ENCODE measurements around the gene ZNF74.
"Not testable (repeated sequence)": the region's sequence is repeated elsewhere in the genome, so short reads cannot be mapped to it uniquely, and the experiment has no call there.

ZNF74 gene

DNA sequence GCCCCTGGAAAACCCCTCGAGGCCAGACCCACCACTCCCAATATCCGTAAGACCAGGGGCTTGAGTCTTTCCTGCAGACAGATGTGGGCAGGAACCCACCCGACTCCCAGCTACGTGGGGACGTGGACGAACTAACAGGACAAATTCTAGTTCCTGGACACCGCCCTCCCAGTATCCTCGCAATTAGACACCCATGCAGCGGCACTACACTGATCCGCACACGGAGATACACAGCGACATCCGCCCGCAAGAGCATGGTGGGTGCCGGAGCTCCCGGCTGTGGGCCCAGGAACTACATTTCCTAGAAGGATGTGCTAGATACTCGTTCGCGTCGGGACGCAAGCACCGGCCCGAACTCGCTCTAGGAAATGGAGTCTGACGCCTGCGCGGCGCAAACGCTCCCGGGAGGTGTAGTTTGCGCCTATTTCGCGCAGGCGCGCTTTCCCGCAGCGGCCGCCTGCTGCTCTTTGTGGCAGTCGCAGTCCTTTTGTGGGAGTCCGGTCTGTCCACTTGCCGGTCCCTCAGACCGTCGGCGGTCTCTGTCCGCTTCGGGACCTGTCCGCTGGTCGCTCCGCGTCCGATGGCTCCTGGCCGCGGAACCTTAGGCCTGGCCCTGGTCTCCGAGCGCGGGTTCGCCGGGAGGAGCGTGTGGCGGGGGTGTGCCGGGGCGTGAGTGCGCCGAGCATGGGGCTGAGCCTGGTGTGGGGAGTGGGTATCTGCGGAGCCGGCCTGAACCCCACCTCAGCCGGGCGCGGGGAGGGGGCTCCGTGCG, at the start of gene ZNF74:
ZNF74 (plus strand) TSS at position 447 of the 772 bp plus-strand sequence. CDS start 478 bp downstream, outside the sequence.
- peak; percentile 67 for DNase-seq (ENCODE audit: low spot score)

DNA sequence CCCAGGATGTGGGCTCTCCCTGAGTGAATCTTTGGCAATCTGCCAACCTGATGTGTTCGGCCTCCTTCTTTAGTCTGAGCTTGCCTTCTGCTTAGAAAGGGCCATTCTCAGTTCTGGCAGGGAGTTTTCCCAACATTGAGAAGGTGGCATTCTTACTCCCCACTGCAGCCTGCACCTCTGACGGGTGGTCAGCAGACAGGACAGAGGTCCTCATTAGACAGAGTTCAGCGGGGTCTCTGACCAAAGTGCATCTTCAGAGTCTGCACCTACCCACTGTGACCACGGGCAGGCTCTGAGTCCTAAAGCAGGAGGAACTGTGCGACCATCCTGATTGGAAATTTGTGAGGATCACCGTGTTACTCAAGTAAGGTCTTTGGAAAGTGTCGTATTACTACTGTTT, 47.4 kb upstream of the ZNF74 start:
- not testable (repeated sequence) for DNase-seq (ENCODE audit: low spot score)

DNA sequence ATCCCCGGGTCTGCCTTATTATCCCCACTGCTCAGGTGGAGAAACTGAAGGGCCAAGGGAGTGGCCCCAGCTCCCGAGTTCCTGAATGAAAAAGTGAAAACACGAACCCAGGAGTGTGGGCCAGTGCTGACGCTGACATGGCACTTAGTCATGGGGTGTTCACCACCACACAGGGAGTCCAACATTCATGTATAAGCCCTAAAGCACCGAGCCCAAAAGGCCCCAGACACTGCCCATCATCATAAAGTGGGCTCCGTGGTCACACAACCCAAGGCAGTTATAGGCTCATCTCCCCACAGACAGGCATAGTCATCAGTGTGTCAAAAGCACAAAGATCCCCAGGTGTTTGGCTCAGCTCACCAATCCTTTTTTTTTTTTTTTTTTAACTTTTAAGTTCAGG, 41.4 kb upstream of the ZNF74 start:
- DNase-seq (ENCODE audit: low spot score): not testable (repeated sequence)

DNA sequence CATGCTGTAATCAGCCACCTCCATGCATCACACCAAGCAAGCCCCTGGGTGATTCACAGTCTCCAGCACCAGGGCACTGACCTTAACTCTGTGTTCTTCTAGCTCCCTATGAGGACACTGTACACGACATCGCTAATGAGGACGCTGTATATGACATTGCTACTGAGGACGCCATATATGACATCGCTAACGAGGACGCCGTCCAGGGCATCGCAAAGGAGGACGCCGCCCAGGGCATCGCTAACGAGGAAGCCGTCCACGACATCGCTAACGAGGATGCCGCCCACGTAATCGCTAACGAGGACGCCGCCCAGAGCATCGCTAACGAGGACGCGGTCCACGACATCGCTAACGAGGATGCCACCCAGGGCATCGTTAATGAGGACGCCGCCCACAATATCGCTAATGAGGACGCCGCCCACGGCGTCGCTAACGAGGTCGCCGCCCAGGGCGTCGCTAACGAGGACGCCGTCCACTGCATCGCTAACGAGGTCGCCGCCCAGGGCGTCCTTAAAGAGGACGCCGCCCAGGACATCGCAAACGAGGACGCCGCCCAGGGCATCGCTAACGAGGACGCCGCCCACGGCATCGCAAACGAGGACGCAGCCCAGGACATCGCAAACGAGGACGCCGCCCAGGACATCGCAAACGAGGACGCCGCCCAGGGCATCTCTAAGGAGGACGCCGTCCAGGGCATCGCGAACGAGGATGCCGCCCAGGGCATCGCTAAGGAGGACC, 39.5 kb upstream of the ZNF74 start:
- no peak for DNase-seq (ENCODE audit: low spot score)

DNA sequence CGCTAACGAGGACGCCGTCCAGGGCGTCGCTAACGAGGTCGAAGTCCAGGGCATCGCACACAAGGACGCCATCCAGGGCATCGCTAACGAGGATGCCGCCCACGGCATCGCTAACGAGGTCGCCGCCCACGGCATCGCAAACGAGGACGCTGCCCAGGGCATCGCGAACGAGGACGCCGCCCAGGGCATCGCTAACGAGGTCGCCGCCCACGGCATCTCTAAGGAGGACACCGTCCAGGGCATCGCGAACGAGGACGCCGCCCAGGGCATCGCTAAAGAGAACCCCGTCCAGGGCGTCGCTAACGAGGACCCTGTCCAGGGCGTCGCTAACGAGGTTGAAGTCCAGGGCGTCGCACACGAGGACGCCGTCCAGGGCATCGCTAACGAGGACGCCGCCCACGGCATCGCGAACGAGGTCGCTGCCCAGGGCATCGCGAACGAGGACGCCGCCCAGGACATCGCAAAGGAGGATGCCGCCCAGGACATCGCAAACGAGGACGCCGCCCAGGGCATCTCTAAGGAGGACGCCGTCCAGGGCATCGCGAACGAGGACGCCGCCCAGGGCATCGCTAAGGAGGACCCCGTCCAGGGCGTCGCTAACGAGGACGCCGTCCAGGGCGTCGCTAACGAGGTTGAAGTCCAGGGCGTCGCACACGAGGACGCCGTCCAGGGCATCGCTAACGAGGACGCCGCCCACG, 37.9 kb upstream of the ZNF74 start:
- not testable (repeated sequence) for DNase-seq (ENCODE audit: low spot score)

DNA sequence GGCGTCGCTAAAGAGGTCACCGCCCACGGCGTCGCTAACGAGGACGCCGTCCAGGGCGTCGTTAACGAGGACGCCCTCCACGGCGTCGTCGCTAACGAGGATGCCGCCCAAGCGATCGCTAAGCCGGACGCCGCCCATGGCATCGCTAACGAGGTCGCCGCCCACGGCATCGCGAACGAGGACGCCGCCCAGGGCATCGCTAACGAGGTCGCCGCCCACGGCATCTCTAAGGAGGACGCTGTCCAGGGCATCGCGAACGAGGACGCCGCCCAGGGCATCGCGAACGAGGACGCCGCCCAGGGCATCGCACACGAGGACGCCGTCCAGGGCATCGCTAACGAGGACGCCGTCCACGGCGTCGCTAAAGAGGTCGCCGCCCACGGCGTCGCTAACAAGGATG, 37.0 kb upstream of the ZNF74 start:
- not testable (repeated sequence) for DNase-seq (ENCODE audit: low spot score)

DNA sequence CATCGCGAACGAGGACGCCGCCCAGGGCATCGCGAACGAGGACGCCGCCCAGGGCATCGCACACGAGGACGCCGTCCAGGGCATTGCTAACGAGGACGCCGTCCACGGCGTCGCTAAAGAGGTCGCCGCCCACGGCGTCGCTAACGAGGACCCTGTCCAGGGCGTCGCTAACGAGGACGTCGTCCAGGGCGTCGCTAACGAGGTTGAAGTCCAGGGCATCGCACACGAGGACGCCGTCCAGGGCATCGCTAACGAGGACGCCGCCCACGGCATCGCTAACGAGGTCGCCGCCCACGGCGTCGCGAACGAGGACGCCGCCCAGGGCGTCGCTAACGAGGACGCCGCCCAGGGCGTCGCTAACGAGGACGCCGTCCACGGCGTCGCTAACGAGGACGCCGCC, 36.0 kb upstream of the ZNF74 start:
- not testable (repeated sequence) for DNase-seq (ENCODE audit: low spot score)

DNA sequence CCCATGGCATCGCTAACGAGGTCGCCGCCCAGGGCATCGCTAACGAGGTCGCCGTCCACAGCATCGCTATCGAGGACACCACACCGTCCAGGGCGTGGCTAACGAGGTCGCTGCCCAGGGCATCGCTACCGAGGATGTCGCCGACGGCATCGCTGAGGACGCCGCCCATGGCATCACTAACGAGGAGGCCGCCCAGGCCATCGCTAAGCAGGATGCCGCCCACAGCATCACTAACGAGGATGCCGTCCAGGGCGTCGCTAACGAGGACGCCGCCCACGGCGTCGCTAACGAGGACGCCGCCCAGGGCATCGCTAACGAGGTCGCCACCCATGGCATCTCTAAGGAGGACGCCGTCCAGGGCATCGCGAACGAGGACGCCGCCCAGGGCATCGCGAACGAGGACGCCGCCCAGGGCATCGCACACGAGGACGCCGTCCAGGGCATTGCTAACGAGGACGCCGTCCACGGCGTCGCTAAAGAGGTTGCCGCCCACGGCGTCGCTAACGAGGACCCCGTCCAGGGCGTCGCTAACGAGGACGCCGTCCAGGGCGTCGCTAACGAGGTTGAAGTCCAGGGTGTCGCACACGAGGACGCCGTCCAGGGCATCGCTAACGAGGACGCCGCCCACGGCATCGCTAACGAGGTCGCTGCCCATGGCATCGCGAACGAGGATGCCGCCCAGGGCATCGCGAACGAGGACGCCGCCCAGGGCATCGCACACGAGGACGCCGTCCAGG, 35.3 kb upstream of the ZNF74 start:
- not testable (repeated sequence) for DNase-seq (ENCODE audit: low spot score)

DNA sequence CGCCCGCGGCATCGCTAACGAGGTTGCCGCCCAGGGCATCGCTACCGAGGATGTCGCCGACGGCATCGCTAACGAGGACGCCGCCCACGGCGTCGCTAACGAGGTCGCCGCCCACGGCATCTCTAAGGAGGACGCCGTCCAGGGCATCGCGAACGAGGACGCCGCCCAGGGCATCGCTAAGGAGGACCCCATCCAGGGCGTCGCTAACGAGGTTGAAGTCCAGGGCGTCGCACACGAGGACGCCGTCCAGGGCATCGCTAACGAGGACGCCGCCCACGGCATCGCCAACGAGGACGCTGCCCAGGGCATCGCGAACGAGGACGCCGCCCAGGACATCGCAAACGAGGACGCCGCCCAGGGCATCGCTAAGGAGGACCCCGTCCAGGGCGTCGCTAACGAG, 33.7 kb upstream of the ZNF74 start:
- DNase-seq (ENCODE audit: low spot score): not testable (repeated sequence)

DNA sequence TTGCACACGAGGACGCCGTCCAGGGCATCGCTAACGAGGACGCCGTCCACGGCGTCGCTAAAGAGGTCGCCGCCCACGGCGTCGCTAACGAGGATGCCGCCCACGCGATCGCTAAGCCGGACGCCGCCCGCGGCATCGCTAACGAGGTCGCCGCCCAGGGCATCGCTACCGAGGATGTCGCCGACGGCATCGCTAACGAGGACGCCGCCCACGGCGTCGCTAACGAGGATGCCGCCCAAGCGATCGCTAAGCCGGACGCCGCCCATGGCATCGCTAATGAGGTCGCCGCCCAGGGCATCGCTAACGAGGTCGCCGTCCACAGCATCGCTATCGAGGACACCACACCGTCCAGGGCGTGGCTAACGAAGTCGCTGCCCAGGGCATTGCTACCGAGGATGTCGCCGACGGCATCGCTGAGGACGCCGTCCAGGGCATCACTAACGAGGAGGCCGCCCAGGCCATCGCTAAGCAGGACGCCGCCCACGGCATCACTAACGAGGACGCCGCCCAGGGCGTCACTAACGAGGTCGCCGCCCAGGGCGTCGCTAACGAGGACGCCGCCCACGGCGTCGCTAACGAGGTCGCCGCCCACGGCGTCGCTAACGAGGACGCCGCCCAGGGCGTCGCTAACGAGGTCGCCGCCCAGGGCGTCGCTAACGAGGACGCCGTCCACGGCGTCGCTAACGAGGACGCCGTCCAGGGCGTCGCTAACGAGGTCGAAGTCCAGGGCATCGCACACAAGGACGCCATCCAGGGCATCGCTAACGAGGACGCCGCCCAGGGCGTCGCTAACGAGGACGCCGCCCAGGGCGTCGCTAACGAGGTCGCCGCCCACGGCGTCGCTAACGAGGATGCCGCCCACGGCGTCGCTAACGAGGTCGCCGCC, 32.8 kb upstream of the ZNF74 start:
- not testable (repeated sequence) for DNase-seq (ENCODE audit: low spot score)

DNA sequence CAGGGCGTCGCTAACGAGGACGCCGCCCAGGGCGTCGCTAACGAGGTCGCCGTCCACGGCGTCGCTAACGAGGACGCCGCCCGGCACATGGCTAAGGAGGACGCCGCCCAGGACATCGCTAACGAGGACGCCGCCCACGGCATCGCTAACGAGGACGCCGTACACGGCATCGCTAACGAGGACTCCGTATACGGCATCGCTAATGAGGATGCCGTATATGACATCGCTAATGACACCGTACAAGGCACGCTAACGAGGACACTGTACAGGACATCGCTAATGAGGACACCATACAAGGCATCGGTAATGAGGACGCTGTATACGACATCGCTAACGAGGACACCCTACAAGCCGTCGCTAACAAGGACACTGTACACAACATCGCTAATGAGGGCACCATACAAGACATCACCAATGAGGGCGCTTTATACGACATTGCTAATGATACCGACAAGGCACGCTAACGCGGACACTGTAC, 32.2 kb upstream of the ZNF74 start:
- DNase-seq (ENCODE audit: low spot score): not testable (repeated sequence)

DNA sequence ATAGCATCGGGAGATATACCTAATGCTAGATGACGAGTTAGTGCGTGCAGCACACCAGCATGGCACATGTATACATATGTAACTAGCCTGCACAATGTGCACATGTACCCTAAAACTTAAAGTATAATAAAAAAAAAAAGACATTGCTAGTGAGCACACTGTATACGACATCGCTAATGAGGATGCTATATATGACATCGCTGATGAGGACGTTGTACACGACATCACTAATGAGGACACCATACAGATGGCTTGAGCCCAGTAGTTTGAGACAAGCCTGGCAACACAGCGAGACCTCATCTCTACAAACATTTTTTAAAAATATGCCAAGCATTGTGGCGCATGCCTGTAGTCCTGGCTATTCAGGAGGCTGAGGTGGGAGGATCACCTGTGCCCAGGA, 31.5 kb upstream of the ZNF74 start:
- not testable (repeated sequence) for DNase-seq (ENCODE audit: low spot score)

DNA sequence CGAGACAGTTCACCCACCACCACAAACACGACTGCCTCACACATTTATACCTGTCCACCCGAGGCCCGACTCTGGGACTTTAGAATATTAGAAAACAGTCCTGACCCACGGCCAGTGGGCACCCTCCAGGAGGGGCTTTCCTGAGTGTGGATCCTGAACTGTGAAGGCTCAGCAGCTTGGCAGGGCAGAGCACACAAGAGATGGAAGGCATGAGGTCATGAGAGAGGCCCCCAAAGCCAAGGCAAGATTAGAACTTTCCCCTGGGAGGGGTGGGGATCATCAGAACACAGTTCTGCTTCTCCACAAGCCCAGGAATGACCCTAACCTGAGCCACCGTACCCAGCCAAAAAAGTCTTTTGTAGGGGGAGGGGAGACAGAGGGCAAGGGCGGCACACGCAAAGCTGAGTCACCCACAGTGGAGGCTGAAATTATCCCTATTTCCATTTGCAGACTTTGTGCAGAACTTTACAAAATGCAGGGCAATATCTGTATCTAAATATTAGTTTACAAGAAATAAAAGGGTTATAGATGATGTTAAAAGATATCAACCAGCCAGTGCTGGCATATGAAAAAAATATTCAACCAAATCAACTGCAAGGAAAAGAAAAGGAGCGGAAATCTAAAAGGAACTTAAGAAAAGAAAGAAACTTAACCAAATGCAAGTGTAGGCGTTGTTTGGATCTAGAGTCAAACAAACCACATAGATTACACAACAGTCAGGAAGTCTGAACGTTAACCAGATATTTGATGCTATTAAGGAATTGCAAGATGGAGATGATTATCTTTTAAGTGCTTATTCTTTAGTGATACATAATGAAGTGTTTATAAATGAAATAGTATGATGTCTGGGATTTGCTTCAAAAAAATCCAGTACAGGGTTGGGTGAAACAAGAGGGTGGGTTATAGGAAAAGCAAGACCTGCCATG, 29.4 kb upstream of the ZNF74 start:
- not testable (repeated sequence) for DNase-seq (ENCODE audit: low spot score)

DNA sequence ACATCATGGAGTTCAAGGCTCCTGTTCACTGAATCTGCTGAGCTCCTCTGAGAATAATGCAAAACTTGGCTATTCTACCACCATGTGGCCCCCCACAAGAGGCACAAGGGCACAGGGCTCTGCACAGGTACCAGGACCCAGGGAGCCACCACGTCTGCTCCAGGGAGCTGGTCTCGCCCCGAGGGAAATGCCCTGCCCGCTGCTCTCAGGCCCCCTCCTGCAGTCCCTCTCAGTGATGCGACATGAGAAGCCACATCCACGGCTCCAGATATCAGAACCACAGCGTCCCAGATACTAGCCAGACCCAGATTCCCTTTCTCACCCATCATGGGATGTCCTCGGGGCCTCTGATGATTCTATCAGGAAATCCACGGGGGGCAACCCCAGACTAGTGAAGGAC, 27.1 kb upstream of the ZNF74 start:
- not testable (repeated sequence) for DNase-seq (ENCODE audit: low spot score)

DNA sequence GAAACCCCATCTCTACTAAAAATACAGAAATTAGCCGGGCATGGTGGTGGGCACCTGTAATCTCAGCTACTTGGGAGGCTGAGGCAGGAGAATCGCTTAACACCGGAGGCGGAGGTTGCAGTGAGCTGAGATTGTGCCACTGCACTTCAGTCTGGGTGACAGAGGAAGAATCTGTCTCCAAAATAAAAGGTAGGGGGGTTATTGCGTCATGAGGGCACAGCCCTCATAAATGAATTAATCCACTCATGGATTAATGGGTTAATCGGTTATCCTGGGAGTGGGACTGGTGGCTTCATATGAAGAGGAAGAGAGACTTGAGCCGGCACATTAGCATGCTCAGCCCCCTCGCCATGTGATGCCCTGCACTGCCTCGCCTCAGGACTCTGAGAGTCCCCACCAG, 25.1 kb upstream of the ZNF74 start:
- not testable (repeated sequence) for DNase-seq (ENCODE audit: low spot score)

DNA sequence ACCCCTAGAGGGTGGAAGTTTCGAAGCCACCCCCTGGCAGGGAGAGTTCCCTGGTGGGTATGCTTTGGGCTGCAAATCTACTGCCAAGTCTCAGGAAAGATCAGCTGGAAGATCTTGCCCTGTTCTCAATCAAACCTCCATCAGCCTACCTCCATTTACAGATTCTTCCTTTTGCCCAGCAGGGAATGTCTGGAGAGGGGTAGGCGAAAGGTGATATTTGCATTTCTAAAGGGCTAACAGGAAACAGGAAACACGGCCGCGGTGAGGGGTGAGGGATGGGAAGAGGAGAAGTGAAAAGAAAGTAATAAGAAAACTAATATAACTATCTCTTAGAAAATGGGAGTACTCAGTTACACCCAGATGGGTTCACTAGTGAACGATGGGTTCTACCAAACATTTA, 22.3 kb upstream of the ZNF74 start:
- not testable (repeated sequence) for DNase-seq (ENCODE audit: low spot score)

DNA sequence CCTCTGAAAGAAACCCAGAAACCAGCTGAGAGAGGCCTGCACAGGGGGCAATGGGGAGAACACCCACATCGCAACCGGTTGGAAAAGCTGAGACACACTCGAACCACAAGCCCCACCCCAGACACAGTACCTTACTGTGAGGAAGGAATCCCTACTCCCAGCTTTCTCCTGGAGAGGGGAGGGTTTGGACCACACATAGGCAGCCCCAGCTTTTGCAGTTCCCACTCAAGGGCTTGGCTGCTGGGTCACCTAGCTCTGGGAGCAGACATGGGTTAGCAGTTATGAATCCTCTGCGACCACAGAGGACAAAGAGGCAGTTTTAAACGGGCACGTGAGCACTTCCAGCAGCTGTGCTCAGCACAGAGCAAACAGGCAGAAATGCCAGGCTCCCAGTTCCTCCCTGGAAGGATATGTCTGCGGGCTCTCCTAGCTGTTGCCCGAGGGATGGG, 21.5 kb upstream of the ZNF74 start:
- DNase-seq (ENCODE audit: low spot score): not testable (repeated sequence)

DNA sequence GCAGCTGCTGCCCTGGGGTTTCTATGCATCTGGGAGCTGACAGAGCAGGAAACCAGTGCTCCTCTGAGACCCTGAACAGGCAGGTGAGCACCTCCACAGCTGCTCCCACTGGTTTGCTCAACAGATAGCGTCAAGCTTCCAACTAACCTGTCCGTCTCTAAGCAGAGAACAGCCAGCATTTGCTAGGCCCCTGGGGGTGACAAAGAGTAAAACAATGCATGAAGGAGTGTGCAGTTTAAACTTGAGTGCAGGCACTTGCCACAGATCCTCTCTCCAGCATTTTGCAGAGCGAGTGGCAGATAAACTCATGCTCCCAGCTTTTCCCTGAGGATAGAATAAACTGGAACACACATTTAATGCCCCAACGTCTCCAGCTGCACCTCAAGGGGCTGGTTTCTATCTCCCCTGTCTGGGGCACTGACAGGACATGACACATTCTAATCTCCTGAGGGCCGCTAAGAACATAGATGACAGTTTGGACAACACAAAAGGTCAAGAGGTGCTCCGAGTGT, 20.7 kb upstream of the ZNF74 start:
- not testable (repeated sequence) for DNase-seq (ENCODE audit: low spot score)

DNA sequence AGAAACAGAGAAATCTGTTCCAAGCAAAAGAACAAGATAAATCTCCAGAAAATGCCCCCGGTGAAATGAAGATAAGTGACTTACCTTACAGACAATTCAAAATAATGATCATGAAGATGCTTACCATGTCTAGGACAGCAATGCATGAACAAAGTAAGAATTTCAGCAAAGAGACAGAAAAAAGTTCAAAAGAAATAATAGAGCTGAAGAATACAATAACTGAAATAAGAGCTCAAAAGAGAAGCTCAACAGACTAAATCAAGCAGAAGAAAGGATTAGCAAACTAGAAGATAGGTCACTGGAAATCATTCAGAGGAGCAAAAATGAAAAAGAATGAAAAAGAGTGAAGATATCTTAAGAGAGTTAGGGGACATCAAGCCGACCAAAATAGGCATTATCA, 19.8 kb upstream of the ZNF74 start:
- DNase-seq (ENCODE audit: low spot score): not testable (repeated sequence)

Measured in HuH-7.5 (cell line).